Caco-2 (cell line): Measurements from ENCODE around the gene CNOT10. TPM values are rescaled to one million over a fixed set of nuclear protein-coding genes. Genes with fewer than 3 reads are reported as not detected.
"Not testable (repeated sequence)": the region's sequence is repeated elsewhere in the genome, so short reads cannot be mapped to it uniquely, and the experiment has no call there.

Experiments
- BruUV-seq: library from RNA; stranded (reverse); fragments of 400-500 nt; replicated peaks from 2 replicates; lab custom pipeline; 2021; lab: Mats Ljungman, UMichigan
- CTCF ChIA-PET: fragments of 300-600 bp; sonication (Branson Sonifier 250); formaldehyde crosslinking; loops from one replicate; lab custom pipeline; 2022; ENCODE audit warnings: antibody characterized with exemption; lab: Charles Lee
- POLR2A ChIA-PET: fragments of 300-600 bp; sonication (Branson Sonifier 250); formaldehyde crosslinking; loops from one replicate; lab custom pipeline; 2022; ENCODE audit warnings: antibody characterized with exemption; lab: Charles Lee
- DNase-seq, 2 experiments: peaks; one replicate each; pipeline versions ENCODE4 v3.0.0 to v3.0.0-alpha.2; 2020 to 2022
- H3K27me3 ChIP-seq: replicated peaks from 2 replicates; pipeline ENCODE4 v1.6.0; 2011; ENCODE audit warnings: low read length; ENCODE audit not compliant: control insufficient read depth, insufficient read depth
- H3K36me3 ChIP-seq: 2 replicates; pipeline ENCODE4 v1.5.1; 2011; ENCODE audit warnings: low read length; ENCODE audit not compliant: control insufficient read depth, insufficient read depth
- H3K4me1 ChIP-seq: fragments of 250-450 bp; sonication (Bioruptor Pico); 2 replicates; pipeline ENCODE4 v1.5.1; 2020; ENCODE audit warnings: mild to moderate bottlenecking
- H3K4me3 ChIP-seq: 2 replicates; pipeline ENCODE4 v1.5.1; 2011; ENCODE audit warnings: low read depth, mild to moderate bottlenecking, control low read depth, low read length
- H3K9me3 ChIP-seq: fragments of 250-450 bp; sonication (Bioruptor Pico); 2 replicates; pipeline ENCODE4 v1.5.1; 2020; ENCODE audit warnings: mild to moderate bottlenecking, moderate library complexity
- H3K27ac Mint-ChIP-seq: one replicate; pipeline ENCODE4 v1.8.0; 2022; ENCODE audit warnings: mixed read lengths; ENCODE audit not compliant: unreplicated experiment
- H3K27me3 Mint-ChIP-seq: one replicate; pipeline ENCODE4 v1.8.0; 2022; ENCODE audit warnings: mixed read lengths; ENCODE audit not compliant: insufficient read depth, unreplicated experiment
- H3K36me3 Mint-ChIP-seq: one replicate; pipeline ENCODE4 v1.8.0; 2022; ENCODE audit warnings: mild to moderate bottlenecking, mixed read lengths; ENCODE audit not compliant: insufficient read depth, unreplicated experiment
- H3K4me1 Mint-ChIP-seq: one replicate; pipeline ENCODE4 v1.8.0; 2022; ENCODE audit warnings: low read depth, mixed read lengths; ENCODE audit not compliant: unreplicated experiment
- H3K4me3 Mint-ChIP-seq: one replicate; pipeline ENCODE4 v1.8.0; 2022; ENCODE audit warnings: mild to moderate bottlenecking, moderate library complexity, mixed read lengths; ENCODE audit not compliant: unreplicated experiment
- H3K9me3 Mint-ChIP-seq: one replicate; pipeline ENCODE4 v1.8.0; 2022; ENCODE audit warnings: mixed read lengths; ENCODE audit not compliant: unreplicated experiment
- CTCF ChIP-seq, 2 experiments: fragments of 200-600 bp in 1 of 2; IDR thresholded peaks; 1 replicate in 1 of 2; 2 replicates in 1 of 2; pipeline versions ENCODE4 v1.5.1 to v1.8.0; 2011 to 2022; ENCODE audit warnings: antibody characterized with exemption in 1 of 2, control low read depth in 1 of 2, inconsistent platforms in 1 of 2, low read depth in 1 of 2, low read length in 1 of 2, mild to moderate bottlenecking in 1 of 2, moderate library complexity in 1 of 2; ENCODE audit not compliant: insufficient read depth in 1 of 2, severe bottlenecking in 1 of 2, unreplicated experiment in 1 of 2
- intact Hi-C: fragments of 100-400 bp; cut with micrococcal nuclease; formaldehyde crosslinking; loops from one replicate; pipeline ENCODE4 v1.10.0; 2022; ENCODE audit not compliant: unreplicated experiment
- total RNA-seq: library from RNA; stranded (reverse); gene quantifications from 2 replicates; pipeline ENCODE4 v1.2.3, GENCODE V29; 2022

The CNOT10 gene
- total RNA-seq, 1 experiment from 2014 or later, result 49.5 TPM

- Mint-ChIP-seq H3K9me3 (no peaks in the 10 kb centered on the region), H3K36me3 (peaks cover 12% of the 10 kb centered on the region), H3K27ac (no peak overlapping the region), H3K4me3 (no peak overlapping the region), H3K4me1 (peaks cover 36% of the 10 kb centered on the region), H3K27me3 (no peaks in the 10 kb centered on the region)
- H3K4me3 ChIP-seq, result no peak overlapping the region
- H3K36me3 ChIP-seq, result no peaks in the 10 kb centered on the region; the same call in 1 of the 2 replicates
- intact Hi-C loops, result no loop called here
- no peak for TF ChIP-seq CTCF (IDR thresholded peaks at IDR 0.05; ENCODE audit: insufficient read depth in 1 of 2, low read depth in 1 of 2, low read length in 1 of 2, severe bottlenecking in 1 of 2, unreplicated experiment in 1 of 2)
- ChIA-PET CTCF (no interaction called here), POLR2A (no interaction called here)
- peaks cover 25% of the 10 kb centered on the region for H3K4me1 ChIP-seq
- DNase-seq, result no peak
- no TSS peak for BruUV-seq
- no peaks in the 10 kb centered on the region for H3K9me3 ChIP-seq
- no peaks in the 10 kb centered on the region for H3K27me3 ChIP-seq
Measured at GRCh38 chr3:32797776-32798175, 112.8 kb downstream of the CNOT10 start.

- H3K27ac Mint-ChIP-seq, H3K36me3 ChIP-seq, H3K4me3 ChIP-seq, DNase-seq, H3K4me1 ChIP-seq, H3K9me3 ChIP-seq, H3K9me3 Mint-ChIP-seq, BruUV-seq, H3K27me3 ChIP-seq, H3K36me3 Mint-ChIP-seq, H3K4me3 Mint-ChIP-seq, intact Hi-C loops, CTCF ChIA-PET, POLR2A ChIA-PET, H3K27me3 Mint-ChIP-seq: not testable (repeated sequence)
- peaks cover 12% of the 10 kb centered on the region for H3K4me1 Mint-ChIP-seq
Measured at GRCh38 chr3:32801440-32801839, 116.5 kb downstream of the CNOT10 start.

GRCh38 chr3:32813180-32813579, 128.2 kb downstream of the CNOT10 start:
- H3K27ac Mint-ChIP-seq, result no peak overlapping the region
- ChIA-PET POLR2A (no interaction called here), CTCF (interaction anchor here (1.3 kb wide), 1 partner anchor 32 kb away, joined by 4 read pairs; no protein-coding TSS in a partner anchor)
- BruUV-seq, result no TSS peak
- no peak overlapping the region for H3K4me3 ChIP-seq
- no peaks in the 10 kb centered on the region for H3K36me3 ChIP-seq
- H3K9me3 ChIP-seq, result no peaks in the 10 kb centered on the region
- no peak for TF ChIP-seq CTCF (IDR thresholded peaks at IDR 0.05; ENCODE audit: insufficient read depth in 1 of 2, low read depth in 1 of 2, low read length in 1 of 2, severe bottlenecking in 1 of 2, unreplicated experiment in 1 of 2)
- no peaks in the 10 kb centered on the region for H3K27me3 Mint-ChIP-seq
- peaks cover 15% of the 10 kb centered on the region for H3K4me1 Mint-ChIP-seq
- no peak overlapping the region for H3K4me3 Mint-ChIP-seq
- peaks cover 26% of the 10 kb centered on the region for H3K36me3 Mint-ChIP-seq
- intact Hi-C loops, result no loop called here
- peaks cover 19% of the 10 kb centered on the region; the same call in 1 of the 2 replicates for H3K4me1 ChIP-seq
- peak in 1 of 2 experiments; percentile 24 for DNase-seq
- H3K27me3 ChIP-seq, result no peaks in the 10 kb centered on the region
- no peaks in the 10 kb centered on the region for H3K9me3 Mint-ChIP-seq
